HG03520 (cell line): ENCODE data around the gene MED9.

Experiments used
- ATAC-seq: cut with Tn5 transposase; IDR thresholded peaks from one replicate; pipeline ENCODE4 v1.9.1; 2021; ENCODE audit warnings: mild to moderate bottlenecking, moderate library complexity; ENCODE audit not compliant: unreplicated experiment

MED9 gene

DNA sequence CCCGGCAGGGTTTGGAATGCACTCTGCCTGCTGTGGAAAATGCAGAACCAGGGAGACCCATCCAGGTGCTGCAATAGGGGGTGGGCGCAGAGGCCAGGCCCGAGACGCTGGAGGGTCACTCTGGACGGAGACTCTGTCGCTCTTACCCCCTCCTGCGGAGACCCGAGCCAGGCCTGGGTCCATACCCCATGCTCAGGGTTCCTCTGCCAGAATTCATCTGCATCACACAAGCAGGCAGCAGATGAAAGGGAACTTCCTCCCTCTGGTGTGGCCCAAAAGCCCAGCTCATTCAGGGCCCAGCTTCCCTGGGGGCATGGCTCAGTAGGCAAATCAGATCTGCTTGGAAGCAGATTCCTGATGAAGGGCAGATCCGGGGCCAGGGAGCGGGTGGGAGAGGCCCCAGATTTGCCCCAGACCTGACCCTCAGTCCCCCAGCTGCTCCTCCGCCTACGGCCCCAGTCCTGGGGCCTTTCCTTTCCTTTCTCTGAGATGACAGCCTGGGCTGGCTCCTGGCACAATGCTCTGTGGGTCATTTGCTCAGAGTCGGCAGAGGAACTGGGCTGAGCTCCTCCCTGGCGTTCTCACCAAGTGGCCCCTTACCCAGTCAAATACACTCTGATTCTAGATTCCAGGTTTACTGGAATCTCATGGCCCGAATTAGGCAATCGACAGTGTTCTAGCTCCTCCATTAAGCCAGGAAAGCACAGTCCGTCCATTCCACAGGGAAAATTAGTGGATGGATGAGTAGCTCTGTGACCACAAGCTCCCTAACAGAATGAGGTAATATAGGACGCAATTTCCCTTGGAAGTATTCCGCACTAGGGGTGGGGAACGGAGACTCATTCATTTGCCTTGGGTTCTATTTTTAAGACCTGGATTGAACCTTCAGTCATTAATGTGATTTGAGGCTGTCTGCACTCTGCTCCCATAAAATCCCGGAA lies 38.5 kb downstream of the MED9 start:
- ATAC-seq, result no peak

DNA sequence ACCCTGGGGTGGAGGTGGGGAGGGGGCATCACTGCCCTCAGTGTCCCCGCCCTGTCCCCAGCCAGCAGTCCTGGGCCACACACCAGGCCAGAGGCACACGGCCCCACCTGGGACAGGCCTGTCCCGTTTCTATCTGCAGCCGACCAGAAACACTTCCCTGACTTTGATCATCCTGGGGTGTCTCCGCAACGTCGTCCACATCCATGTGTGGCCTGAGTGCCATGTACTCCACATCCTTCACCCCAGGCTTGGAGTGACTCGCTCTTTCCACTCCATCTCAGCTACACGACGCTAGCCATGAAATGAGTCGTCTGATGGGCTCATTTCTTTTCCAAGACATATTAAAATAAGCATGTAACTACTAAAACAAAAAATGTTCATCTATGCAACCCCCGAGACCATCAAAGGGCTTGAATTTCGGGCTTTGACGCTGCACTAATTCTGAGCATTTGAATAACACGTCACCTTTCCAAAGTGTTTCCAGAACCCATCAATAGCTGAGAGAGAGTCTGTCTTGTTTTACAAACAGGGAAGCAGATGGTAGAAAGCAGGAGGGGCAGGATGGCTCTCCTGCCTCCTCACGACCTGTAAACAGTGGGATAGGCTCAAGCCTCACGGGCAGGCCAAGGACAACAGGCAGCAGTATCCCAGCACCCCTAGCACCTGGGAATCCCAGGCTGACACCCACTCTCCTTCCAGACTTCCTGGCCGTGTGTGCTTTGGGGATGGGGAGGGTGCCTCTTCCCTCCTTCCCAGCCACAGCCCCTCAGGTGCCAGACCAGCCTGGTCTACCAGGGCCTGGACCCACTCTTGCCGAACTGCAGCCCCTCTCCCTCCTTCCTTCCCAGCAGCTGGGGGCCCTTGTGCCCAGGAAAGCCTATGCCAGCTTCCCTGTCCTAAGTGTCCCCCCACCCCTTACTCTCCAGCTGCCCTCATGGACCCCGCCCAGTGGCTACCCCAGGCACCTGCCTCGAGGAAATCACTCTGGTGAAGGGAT lies 39.4 kb downstream of the MED9 start:
- no peak for ATAC-seq

DNA sequence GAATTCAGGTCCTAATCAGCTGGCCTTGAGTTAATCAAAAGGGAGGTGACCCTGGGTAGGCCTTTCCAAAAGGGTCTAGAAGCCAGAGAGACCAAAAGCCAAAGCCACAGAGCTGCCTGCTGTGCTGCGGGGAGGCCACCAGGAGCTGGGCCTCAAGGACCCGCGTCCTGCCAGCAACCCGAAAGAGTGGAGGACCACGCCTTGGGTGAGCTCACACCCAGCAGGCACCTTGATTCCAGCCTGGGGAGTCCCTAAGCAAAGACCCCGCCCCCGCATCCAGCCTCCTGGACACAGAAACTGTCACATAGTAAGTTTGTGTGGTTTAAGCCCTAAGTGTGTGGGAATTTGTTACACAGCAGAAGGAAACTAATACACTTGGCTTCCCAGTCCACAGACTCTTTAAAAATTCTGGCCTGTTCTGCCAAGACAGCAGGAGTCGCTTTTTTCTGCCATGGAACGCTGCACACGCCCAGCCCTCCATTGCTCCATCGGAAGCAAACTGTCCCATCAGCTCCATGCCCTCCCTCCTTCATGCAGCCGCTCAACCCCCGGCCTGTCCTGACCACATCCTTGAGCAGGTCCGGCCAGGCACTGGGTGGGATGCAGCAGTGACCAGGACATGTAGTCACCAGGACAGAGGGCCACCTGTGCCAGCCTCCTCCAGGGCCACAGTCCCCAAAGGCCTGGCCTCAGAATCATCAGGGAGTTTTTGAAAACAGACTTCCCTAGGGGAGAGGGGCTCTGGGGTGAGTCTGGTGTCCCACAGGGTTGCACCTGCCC lies 40.3 kb downstream of the MED9 start:
- no peak for ATAC-seq

DNA sequence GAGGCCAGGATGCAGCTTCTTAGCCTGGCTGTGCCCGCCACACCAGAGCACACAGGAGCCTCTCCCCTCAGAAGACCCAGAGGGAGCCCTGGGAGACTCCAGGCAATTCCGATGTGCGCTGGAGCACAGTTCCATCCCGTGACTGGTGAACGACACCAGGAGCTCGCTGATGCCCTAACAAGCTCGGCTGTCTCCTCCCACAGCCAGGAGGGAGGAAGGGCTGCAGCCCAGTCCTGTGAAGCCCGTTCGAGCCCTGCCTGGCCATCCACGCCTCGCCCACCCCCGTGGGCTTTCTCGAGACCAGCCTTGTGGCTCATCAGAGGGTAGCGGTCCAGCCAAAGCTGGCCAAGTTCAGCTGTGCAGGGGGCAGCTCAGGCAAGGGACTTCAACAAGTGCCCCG lies 41.2 kb downstream of the MED9 start:
- ATAC-seq, result no peak

DNA sequence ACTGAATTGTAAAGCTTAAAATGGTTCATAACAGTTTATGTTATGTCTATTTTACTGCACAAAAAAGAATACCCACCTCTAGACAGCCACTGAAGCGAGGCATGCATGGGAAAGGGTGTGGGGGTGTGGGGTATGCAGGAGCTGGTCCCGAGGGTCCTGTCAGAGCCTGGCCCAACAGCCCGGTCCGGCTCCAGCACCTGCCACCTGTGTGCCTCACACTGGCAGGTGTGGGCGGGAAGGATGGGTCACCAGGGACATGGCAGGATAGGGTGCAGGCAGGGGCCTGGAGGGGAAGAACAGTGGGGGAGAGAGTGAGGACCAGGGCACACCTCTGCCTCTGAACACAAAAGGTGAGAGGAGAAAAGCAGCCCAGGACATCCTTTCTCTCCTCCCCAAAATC lies 42.2 kb downstream of the MED9 start:
- ATAC-seq, result no peak

DNA sequence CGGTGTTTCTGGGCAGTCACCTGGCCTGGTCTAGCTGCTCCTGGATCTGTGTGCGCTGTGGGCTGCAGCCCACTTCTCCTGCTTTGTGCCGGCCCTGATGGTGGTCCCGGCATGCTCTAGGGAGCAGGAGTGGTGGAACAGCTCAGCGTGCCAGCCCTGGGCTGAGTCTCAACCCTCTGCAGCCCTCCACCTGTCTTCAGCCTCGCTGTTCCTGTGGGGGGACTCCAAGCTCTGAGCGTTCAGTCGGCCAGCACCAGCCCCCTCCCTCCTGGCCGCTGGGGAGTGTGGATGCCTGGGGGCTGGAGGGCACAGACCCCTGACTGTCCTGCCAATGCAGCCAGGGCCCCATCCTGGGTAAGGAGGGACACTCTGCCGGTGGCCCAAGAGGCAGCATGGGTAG lies 43.1 kb downstream of the MED9 start:
- no peak for ATAC-seq

DNA sequence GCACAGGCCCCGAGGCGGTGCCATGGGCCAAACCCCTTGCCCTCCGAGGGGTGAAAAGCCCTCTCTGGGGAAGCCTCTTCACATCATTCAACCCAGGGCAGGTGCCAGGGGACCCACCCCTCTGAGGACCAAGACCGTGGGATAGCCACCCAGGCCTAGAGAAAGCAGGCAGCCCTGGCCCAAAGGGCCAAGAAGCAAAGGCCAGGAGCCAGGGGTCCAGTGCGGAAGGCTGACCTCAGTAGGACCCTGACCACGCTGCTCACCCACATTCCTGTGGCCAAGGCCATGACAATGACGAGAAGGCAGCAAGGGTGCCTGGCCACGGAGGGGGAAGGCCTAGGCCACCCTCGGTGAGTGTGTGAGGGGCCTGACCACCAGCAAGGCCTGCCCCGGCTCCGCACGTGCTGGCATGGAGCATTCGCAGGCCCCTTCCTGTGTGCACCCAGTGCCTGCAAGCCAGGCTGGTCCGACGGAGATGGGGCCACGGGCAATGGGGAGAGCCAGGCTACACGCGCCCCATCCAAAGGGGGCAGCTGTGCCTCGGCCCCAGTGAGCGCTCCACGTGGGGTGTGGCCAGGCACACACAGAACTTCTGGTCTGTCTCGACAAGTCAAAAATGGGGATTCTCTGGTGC lies 43.9 kb downstream of the MED9 start:
- no peak for ATAC-seq

DNA sequence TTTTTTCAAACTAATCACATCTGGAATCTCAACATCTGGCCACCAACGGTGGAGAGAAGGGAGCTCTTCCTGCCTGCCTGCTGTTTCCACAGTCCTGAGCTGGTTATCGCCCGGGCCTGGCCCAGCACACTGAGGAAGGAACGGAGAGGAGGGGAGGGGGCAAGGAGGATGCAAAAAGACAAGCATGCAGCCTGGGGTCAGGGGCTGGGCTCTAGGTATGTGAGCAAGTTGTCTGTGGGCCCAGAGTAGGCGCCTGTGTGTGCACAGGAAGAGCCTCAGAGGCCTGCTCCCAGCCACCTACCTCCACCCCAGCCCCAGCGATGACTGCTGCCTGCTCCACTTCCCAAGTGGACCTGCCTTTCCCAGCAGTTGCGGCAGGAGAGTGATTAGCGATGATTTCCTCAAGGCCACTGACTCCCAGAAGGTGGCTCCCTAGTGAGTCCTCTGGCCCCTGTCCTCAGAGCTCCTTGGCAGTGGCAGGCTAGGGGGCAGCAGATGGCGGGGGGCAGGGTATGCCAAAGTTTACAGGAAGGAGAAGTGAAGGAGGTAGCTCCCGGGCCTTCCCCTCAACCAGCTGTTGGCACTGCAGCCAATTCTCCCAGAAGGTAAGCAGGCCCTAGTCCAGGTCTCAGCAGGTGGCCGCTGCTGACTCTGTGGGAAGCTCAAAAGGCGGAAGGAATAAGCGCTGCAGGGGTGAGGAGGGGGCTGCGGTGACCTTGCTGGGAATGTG lies 46.4 kb downstream of the MED9 start:
- no peak for ATAC-seq

DNA sequence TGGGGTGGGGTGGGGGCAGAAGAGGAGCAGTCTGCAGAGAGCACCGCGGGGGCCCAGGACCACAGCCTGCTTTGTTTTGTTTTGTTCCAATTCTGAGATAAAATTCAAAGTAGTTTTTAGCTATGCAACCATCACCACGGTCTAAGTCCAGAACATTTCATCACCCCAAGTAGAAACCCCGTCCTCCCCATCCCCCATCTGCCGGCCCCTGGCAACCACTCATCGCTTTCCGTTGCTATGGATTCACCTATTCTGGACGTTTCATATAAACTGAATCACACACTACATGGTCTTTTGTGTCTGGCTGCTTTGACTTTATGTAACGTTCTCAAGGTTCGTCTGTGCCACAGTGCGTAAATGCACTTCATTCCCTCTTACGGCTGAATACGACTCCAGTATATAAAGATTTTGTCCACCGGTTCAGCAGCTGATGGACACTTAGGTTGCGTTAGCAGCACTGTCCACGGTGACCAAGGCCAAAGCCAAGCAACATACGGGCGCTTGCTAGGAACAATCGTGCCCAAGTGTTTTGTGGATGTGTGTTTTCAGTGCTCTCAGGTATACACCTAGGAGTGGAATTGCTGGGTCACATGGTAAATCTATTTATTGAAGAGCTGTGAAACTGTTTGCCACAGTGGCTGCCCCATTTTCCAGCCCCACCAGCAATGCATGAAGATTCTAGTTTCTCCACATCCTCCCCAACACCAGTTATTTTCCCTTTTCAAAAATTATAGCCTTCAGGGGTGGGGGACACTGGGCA lies 47.1 kb downstream of the MED9 start:
- no peak for ATAC-seq

DNA sequence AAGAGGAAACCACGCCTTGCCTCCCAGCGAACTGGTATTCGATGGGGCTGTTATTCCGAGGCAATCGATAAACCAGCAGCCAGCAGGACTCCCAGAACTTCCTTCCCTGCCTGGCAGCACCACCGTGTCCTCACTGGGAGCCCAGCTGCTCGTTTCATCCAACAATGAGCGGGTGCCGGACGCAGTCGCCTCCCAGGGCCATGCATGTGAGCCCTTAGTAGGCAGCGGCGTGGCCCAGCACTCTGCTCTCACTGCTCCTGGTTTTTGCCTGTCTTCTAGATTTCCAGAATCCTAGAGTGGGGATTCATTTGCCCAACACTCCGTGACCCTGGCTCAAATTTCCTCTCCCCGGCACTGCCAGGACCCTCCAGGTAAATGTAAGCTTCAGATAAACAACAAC lies 48.5 kb downstream of the MED9 start:
- ATAC-seq, result no peak

DNA sequence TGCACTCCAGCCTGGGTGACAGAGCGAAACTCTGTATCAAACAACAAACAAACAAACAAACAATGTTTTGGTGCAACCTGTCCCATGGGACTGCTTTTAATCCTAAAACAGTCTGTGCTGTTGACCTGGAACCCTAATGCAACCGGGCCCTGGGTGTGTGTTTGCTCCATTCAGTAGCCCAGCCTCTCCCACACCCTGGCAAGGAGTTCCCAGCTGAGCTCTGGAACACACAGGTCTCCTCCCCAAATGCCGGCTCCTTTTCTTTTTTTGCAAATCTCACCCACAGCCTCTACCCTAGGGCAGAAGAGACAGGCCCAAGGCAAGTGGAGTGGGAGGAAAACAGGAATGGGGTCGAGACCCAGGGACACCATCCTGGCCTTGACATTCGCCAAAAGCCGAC lies 49.2 kb downstream of the MED9 start:
- no peak for ATAC-seq

DNA sequence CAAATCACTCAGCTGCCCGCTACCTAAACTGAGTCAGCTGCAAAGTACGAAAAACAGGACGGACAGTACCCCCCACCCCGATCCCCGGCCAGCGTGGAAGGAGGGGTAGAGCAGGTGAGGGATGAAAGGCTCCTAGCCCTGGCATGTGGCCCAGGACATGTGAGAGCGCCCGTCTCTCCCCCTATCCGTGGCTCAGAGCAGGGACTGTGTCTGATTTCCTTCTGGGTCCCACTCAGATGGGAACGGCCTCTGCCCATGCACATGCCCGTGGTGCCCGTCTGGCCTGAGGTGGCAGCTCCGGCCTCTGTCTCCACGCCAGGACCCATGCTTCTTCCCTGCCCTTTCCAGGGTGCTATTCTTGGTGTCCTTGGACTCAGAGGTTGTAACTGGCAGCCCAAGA lies 49.6 kb downstream of the MED9 start:
- ATAC-seq, result no peak

DNA sequence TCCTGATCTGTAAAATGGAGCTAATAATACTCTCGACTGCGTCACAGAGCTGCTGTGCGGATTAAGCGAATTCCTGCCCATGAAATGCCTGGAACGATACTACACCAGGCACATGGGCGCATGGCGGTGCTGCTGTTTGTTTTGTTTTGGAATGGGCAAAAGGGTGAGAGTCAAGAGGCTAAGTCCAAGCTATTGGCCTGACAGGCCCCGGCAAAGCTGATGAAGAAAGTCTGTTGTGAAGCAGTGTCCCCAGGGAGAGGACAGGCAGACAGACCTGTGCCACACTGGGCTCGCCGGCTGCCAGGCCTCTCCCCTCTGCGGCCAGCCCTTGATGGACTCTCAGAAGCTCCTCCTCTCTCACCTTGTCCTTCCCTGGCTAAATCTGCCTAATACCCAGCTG lies 50.7 kb downstream of the MED9 start:
- ATAC-seq, result no peak

DNA sequence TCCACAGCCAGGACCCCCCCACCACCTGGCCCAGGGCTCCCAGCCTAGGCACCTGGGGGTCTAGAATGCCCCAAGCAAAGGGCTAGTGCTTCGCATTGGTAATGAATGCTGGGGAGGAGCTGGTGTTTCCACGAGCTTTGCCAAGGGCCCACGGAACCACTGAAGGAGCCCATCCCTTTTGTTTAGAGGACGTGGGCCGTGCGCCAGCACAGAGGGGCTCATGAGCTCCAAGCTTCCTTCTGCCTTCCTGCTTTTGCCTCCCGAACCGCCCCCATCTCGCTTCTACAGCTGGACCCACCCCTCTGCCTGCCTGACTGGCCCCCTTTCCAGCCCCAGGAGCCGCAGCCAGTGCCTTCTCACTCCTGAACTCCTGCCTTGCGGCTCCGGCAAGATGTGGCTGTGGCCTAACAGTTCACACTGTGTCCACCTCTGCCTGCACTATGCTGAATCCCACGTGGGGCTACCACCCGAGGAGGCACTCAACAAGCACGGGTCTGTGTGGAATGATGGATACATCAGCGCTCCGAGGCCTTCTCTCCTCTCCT lies 51.2 kb downstream of the MED9 start:
- no peak for ATAC-seq

DNA sequence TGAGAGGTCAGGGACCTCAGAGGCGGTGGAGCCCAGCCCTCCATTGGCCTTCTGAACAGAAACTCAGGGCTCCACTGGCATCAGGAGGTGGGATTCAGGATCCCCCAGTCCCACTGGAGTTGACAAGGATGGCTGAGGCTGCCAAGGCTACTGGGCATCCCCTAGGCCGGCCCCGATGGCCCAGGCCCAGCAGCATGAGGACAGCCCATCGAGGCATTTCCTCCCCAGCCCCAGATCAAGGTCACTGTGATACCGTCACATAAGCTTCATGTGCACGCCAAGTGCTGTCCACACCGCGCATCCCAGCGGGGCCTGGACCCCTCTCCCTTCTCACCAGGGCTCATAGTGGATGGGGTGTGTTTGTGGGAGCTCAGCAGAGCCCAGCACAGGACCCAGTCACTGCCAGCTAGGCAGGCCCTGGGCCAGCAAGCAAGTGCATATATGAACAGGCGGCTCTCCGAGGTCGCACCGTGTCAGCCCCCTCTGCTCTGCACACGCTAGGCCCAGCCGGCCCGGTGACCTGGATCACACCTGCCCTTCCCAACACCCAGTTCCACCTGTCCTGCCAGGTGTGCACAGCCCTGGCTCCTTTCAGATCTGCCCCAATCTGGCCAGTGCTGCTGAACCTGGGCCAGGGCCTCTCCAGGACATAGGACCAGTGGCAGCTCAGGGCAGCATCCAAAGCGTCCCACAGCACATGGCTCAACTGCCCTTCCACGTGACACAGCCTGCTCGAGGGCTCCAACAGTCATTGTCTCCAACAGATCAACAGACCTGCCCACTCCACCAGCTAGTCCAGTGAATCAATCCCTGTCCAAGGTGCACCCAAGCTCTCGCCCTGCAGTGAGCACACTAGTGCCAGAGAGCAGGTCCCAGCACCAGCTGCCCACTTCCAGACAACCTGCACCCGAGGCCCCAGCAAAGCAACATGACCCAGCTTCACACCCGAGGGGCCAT lies 52.2 kb downstream of the MED9 start:
- ATAC-seq, result no peak

DNA sequence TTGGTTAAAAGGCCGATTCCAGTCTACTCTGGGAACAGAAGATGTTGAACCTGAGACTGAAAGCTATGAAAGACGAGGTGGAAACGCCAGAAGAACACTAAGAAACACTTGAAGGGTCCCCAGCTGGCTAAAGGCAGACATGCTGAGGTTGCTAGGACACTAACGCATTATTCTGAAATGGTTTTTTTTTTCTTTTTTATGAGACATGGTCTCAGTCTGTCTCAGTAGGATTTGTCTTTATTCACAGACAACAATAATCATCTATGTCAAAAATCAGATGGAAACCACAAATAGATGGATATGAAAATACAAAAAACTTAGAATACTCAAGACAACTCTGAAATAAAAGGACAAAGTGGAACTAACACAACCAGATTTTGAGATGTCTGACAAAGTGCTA lies 54.4 kb downstream of the MED9 start:
- ATAC-seq, result no peak

DNA sequence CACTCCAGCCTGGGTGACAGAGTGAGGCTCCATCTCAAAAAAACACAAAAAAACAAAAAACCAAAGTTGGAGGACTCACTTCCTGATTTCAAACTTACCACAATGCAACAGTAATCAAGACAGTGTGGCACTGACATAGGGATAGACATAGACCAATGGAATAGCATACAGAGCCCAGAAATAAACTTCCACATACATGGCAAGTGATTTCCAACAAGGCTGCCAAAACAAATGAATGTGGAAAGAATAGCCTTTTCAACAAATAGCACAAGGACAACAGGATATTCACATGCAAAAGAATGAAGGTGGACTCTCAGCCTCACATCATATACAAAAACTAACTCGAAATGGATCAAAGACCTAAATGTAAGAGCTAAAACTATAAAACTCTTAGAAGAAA lies 56.2 kb downstream of the MED9 start:
- ATAC-seq, result no peak
